WERI-Rb-1 (cell line): ENCODE measurements around the gene TTC28.
A peak's percentile ranks its signal among the peaks of the same experiment; 100 is the strongest.

Experiments
- DNase-seq: peaks from one replicate; pipeline ENCODE4 v3.0.0-alpha.2; 2020
- H3K27ac ChIP-seq: fragments of 250-450 bp; sonication (Bioruptor Pico); 2 replicates; pipeline ENCODE4 v1.5.1; 2020; ENCODE audit warnings: mild to moderate bottlenecking, moderate library complexity
- H3K27me3 ChIP-seq: fragments of 250-450 bp; sonication (Bioruptor Pico); 2 replicates; pipeline ENCODE4 v1.5.1; 2021; ENCODE audit warnings: mild to moderate bottlenecking, low read depth, moderate library complexity; ENCODE audit not compliant: insufficient read depth, severe bottlenecking
- H3K36me3 ChIP-seq: fragments of 250-450 bp; sonication (Bioruptor Pico); 2 replicates; pipeline ENCODE4 v1.5.1; 2020; ENCODE audit warnings: mild to moderate bottlenecking, moderate library complexity
- H3K4me3 ChIP-seq: 2 replicates; pipeline ENCODE4 v1.5.1; 2011; ENCODE audit warnings: low read depth, mild to moderate bottlenecking, control low read depth, low read length
- H3K9me3 ChIP-seq: fragments of 250-450 bp; sonication (Bioruptor Pico); 2 replicates; pipeline ENCODE4 v1.5.1; 2021; ENCODE audit warnings: mild to moderate bottlenecking, moderate library complexity; ENCODE audit not compliant: severe bottlenecking
- TF ChIP-seq, protein P1 (sequence below): IDR thresholded peaks from 2 replicates; pipeline ENCODE4 v1.5.1; 2011; ENCODE audit warnings: low read depth, mild to moderate bottlenecking, control low read depth, inconsistent platforms, low read length

The TTC28 gene

GRCh38 chr22:27933186-27933983 is 746.3 kb downstream of the TTC28 start:
- DNase-seq = no peak
- TF ChIP-seq, protein P1, sequence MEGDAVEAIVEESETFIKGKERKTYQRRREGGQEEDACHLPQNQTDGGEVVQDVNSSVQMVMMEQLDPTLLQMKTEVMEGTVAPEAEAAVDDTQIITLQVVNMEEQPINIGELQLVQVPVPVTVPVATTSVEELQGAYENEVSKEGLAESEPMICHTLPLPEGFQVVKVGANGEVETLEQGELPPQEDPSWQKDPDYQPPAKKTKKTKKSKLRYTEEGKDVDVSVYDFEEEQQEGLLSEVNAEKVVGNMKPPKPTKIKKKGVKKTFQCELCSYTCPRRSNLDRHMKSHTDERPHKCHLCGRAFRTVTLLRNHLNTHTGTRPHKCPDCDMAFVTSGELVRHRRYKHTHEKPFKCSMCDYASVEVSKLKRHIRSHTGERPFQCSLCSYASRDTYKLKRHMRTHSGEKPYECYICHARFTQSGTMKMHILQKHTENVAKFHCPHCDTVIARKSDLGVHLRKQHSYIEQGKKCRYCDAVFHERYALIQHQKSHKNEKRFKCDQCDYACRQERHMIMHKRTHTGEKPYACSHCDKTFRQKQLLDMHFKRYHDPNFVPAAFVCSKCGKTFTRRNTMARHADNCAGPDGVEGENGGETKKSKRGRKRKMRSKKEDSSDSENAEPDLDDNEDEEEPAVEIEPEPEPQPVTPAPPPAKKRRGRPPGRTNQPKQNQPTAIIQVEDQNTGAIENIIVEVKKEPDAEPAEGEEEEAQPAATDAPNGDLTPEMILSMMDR = no peak

DNA sequence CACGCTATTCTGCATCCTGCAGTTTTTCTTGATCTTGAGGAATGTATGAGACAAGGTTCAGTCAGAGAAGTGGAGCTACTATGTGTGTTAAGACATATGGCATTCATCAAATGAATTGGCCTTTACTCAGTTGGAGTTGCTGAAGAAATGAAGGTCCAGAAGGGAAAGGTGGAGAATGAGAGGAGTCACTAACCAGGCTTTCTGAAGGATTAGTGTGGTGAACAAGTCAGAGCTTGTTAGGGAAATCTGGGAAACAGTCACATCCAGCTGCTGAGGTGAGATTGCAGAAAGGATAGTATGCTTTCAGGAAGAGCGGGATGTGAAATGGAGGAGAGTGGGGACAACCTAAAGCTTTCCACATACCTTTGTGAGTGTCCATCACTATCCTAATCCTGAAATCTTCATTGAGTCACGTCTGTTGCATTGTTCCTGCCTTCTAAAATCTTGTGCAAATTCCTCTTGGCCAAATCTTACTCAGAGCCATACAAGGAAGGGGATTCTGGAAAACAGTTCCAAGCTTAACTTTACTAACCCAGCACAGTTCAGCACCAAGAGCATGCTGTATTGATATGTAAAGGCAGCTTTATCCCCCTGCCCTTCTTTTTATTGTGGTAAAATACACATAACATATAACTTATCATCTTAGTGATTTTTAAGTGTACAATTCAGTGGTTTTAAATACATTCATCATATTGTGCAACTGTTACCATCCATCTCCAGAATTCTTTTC is 749.1 kb downstream of the TTC28 start:
- peak overlapping the region; percentile 39 for H3K27ac ChIP-seq
- TF ChIP-seq, protein P1 = no peak
- peaks cover 2% of the 10 kb centered on the region for H3K36me3 ChIP-seq
- H3K9me3 ChIP-seq = no peaks in the 10 kb centered on the region
- peak; percentile 37 for DNase-seq
- H3K4me3 ChIP-seq = no peak overlapping the region
- no peaks in the 10 kb centered on the region for H3K27me3 ChIP-seq

More at GRCh38 chr22:27933186-27933983, 746.3 kb downstream of the TTC28 start:
- Histone ChIP-seq H3K36me3 (peaks cover 3% of the 10 kb centered on the region), H3K27ac (no peak overlapping the region), H3K9me3 (no peaks in the 10 kb centered on the region), H3K27me3 (no peaks in the 10 kb centered on the region), H3K4me3 (no peak overlapping the region)
